Measurements from ENCODE around the gene EPB41L1.

DNA sequence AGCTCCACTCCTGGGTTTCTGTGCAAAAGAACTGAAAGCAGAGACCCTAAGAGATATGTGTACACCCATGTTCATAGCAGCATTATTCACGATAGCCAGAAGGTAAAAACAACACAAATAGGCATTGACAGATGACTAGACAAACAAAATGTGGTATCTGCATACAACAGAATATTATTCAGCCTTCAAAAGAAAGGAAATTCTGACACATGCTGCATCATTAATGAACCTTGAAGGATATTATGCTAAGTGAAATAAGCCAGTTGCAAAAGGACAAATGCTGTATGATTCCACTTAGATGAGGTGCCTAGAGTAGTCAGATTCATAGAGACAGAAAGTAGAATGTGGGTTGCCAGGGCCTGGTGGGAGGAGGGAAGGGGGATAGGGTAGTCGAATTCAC lies 99.5 kb downstream of the EPB41L1 start:
- TF ChIP-seq, protein P1, sequence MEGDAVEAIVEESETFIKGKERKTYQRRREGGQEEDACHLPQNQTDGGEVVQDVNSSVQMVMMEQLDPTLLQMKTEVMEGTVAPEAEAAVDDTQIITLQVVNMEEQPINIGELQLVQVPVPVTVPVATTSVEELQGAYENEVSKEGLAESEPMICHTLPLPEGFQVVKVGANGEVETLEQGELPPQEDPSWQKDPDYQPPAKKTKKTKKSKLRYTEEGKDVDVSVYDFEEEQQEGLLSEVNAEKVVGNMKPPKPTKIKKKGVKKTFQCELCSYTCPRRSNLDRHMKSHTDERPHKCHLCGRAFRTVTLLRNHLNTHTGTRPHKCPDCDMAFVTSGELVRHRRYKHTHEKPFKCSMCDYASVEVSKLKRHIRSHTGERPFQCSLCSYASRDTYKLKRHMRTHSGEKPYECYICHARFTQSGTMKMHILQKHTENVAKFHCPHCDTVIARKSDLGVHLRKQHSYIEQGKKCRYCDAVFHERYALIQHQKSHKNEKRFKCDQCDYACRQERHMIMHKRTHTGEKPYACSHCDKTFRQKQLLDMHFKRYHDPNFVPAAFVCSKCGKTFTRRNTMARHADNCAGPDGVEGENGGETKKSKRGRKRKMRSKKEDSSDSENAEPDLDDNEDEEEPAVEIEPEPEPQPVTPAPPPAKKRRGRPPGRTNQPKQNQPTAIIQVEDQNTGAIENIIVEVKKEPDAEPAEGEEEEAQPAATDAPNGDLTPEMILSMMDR (optimal IDR thresholded peaks at IDR 0.05 in 1 of 3, IDR thresholded peaks at IDR 0.05 in 1 of 3, conservative IDR thresholded peaks at IDR 0.05 in 1 of 3; ENCODE audit: extremely low read depth in 1 of 3, insufficient read depth in 2 of 3, low read length in 3 of 3), result no peak
- TF ChIP-seq EZH2 (IDR thresholded peaks at IDR 0.05; ENCODE audit: low read length), result no peak
